ENCODE data around the gene CHST2.

DNA sequence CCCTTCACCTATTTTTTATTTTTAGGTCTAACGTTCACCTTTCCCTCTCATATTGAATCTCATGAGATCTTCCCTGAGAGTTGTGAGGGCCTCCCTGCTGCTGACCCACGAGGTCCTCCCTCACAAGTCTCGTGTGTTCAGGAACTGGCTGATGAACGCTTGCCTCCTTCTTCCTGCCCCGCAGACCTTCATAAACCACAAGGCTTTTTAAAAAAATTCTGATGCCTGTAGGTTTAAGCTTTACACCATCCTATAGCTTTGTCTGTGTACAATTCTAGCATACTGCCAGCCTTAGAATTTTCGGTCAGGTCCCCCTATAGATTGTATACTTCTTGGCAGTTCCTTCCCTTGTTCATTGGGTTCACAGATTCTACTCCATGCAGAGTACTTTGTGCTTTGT, 50.5 kb downstream of the CHST2 start:
- no peak for TF ChIP-seq EZH2phosphoT487 (IDR thresholded peaks at IDR 0.05; ENCODE audit: borderline replicate concordance, low read length)
- TF ChIP-seq, protein P1, sequence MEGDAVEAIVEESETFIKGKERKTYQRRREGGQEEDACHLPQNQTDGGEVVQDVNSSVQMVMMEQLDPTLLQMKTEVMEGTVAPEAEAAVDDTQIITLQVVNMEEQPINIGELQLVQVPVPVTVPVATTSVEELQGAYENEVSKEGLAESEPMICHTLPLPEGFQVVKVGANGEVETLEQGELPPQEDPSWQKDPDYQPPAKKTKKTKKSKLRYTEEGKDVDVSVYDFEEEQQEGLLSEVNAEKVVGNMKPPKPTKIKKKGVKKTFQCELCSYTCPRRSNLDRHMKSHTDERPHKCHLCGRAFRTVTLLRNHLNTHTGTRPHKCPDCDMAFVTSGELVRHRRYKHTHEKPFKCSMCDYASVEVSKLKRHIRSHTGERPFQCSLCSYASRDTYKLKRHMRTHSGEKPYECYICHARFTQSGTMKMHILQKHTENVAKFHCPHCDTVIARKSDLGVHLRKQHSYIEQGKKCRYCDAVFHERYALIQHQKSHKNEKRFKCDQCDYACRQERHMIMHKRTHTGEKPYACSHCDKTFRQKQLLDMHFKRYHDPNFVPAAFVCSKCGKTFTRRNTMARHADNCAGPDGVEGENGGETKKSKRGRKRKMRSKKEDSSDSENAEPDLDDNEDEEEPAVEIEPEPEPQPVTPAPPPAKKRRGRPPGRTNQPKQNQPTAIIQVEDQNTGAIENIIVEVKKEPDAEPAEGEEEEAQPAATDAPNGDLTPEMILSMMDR (IDR thresholded peaks at IDR 0.05; ENCODE audit: low read depth, low read length, poor library complexity, severe bottlenecking), result no peak
